HS-5 (cell line): ENCODE results near the gene AJM1.
"Not testable (repeated sequence)": the region's sequence is repeated elsewhere in the genome, so short reads cannot be mapped to it uniquely, and the experiment has no call there.

Experiments
- DNase-seq: peaks from one replicate; pipeline ENCODE4 v3.0.0-alpha.2; 2012; ENCODE audit warnings: low read depth

The AJM1 gene

GRCh38 chr9:136831720-136832104, 10.6 kb upstream of the AJM1 start:
- no peak for DNase-seq

- DNase-seq, result no peak
These were observed 9.7 kb upstream of the AJM1 start for GRCh38 chr9:136832581-136832980.

- not testable (repeated sequence) for DNase-seq
These were observed 8.8 kb upstream of the AJM1 start for GRCh38 chr9:136833381-136834048.

GRCh38 chr9:136835162-136835931, 6.9 kb upstream of the AJM1 start:
- DNase-seq, result no peak

GRCh38 chr9:136835932-136836904, 6.1 kb upstream of the AJM1 start:
- no peak for DNase-seq

GRCh38 chr9:136837146-136837855, 5.0 kb upstream of the AJM1 start:
- no peak for DNase-seq

GRCh38 chr9:136837856-136838277, 4.4 kb upstream of the AJM1 start:
- DNase-seq, result not testable (repeated sequence)

GRCh38 chr9:136838314-136839228, 3.7 kb upstream of the AJM1 start:
- no peak for DNase-seq

DNA sequence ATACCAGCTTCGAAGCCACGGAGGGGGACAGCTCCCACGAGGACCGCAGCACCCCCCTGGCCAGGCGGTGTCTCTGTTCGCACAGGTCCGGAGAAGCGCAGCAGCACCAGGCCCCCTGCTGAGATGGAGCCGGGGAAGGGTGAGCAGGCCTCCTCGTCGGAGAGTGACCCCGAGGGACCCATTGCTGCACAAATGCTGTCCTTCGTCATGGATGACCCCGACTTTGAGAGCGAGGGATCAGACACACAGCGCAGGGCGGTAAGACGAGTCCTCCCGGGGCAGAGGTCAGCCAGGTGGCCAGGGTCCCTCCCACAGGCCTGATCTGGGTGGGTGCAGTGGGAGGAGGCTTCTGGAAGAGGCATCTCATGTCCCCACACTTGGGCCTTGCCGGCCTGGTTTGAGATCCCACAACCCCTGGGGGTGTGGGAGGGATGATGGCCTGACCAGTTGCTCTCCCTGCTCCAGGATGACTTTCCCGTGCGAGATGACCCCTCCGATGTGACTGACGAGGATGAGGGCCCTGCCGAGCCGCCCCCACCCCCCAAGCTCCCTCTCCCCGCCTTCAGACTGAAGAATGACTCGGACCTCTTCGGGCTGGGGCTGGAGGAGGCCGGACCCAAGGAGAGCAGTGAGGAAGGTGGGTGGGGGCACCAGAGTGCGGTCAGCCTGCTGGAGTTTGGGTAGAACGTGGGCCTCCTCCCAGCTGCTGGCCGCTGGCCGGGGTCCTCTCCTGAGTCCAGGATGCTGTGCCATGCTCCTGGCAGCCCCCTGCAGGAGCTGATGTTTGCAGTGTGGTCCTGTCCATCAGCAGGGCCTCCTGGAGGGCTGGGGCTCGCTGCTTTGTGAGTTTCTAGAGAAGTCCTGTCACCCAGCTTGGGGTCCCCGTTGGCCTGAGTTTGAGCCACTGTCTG, 2.8 kb upstream of the AJM1 start:
- DNase-seq, result no peak

DNA sequence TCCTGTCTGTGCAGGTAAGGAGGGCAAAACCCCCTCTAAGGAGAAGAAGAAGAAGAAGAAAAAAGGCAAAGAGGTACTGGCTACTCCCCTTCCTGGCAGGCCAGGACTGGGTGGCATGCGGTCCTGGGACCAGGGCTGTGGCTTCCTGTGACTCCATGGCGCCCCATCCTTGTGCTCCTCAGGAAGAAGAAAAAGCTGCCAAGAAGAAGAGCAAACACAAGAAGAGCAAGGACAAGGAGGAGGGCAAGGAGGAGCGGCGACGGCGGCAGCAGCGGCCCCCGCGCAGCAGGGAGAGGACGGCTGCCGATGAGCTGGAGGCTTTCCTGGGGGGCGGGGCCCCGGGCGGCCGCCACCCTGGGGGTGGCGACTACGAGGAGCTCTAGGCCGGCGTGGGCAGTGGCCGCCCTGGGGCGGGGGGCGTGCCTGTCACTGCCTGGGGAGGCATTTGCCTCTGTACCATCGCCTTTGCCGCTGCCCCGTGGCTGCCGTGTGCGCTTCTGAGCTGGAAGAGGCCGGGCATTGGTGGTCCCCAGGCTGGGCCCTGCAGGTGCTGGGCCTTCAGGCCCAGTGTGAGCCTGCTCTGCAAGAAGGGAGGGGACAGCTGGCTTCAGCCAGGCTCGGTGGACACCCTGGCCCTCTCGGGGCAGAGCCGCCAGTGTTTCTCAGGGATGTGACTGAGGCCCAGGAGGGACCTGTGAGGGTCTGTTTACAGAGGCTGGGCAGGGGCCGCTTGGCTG, 2.0 kb upstream of the AJM1 start:
- no peak for DNase-seq

DNA sequence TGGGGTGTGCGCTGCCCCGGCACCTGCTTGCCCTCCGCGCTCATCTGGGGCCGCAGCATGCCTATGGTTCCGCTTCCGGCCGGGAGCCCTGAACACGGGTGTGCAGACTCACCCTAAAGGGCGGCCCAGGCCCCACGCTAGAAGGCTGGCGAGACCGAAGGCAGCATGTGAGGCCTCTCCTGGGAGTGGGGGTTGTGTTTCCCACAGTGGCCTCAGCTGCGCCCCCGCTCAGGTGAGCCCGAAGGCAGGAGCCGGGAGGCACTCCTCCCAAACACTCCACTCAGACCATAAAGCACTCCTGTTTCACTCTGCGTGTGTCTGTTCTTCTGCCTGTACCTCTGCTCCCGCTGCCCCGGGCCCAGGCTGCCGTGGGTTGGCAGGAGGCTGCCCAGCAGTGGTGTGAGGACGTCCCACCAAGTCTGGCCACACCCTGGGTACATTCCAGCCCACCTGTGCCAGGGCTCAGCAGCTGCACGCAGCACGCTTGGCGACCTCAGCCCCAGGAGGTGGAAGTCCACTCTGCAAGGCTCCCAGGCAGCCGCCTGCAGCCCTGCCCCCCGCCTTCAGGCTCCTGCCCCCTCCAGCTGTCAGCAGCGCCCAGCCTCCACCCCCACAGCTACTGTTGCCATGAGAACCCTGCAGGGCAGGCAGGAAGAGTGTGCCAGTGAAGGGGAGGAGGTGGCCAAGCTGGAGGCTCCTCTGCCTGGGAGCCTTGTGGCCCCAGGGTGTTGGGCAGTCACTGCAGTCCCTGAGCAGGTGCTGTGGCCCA, 1.2 kb upstream of the AJM1 start:
- DNase-seq, result no peak

DNA sequence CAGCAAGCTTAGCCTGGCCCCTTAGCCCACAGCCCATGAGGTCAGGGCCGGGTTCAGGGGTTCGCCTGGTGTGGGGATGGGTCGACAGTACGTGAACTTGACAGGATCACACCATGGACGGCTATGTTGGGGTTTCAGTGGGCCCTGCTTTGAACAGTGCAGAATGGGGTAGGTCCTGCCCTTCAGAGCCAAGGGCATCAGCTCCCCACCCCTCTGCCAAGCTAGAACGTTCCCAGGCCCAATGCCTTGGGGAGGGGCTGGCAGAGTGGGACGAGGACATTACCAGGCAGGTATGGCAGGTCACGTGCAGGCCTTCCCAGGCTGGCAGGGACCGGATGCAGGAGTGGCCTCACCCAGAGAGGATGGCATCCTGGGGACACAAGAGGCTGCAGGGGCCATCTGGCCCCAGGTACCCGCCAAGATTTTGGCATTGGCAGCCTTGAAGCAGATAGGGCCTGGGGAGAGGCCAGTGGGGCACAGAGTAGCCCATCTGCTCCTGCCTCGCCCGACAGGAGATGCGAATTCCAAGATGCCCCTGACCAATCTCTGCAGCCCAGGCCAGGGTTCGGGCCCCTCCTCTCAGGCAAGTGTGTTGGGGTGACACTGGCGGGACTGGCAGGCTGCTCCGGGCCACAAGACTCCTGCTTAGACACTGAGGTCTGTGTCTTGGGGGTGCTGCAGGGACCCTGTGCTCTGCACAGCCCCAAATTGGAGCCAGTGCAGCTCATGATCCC, 465 bp upstream of the AJM1 start:
- not testable (repeated sequence) for DNase-seq

DNA sequence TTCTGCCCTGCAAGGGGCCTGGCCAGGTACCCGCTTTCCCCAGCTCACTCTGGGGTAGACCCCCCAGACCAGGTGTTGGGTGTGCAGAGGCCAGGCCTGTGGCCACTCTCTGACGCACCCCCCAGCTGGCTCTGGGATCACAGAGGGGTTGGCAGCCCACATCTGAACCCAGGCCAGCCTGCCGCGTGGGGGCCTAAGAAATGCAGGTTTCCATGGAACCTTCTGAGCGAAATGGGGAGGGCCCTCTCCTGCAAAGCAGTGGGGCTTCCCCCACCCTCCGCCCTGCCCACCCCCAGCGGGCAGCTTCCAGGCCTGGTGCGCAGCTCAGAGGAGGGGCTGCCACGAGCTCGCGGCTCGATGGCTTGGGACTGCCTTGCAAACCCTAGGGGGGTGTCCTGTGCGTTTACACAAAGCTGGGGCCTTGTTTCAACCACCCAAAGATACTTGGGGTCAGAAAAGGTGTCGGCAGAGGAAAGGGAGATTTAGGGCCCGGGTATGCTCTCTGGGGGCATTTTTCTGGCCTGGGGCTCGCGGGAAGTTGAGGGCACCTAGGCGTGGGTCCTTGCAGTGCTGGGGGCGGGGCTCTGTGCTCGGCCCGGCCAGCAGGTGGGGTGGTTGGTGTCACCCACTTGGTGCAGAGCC, 1.0 kb downstream of the AJM1 start:
- not testable (repeated sequence) for DNase-seq

GRCh38 chr9:136843801-136844740, 1.8 kb downstream of the AJM1 start:
- DNase-seq, result not testable (repeated sequence)

DNA sequence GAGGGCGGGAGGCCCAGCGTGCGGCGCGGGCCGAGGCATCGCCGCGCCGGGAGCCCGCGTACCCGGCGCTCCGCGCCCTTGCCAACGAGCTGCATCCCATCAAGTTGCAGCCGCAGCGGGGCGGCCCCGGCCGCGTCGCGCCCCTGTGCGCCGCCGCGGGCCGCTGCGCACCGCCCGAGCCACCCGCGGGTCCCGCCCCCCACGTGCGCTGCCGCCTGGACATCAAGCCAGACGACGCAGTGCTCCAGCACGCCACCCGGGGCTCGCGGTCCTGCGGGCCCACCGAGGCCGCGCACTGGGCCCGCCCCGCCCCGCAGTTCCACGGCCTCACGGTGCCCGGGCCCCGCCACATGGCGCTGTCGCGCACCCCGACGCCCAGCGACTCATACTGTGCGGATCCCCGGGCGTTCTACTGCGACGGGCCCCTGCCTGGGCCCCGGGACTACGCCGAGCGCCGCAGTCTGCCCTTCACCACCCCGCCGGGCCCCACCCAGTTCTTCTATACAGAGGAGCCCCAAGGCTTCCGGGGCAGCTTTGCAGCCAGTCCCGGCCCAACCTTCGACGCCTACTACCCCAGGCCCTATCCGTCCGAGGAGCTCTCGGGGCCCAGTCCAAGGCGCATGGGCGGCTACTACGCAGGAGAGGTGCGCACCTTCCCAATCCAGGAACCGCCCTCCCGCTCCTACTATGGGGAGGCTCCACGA, 2.6 kb downstream of the AJM1 start:
- DNase-seq, result no peak
